Ascending aorta (tissue), 2 donors: Measurements from ENCODE around the gene TMEM145. TPM values are rescaled to one million over a fixed set of nuclear protein-coding genes. Genes with fewer than 3 reads are reported as not detected.

ENCODE experiments used
- DNase-seq, 2 donors: peaks; one replicate each; pipeline ENCODE4 v3.0.0-alpha.2; 2019; ENCODE audit warnings: low spot score in 2 of 2
- H3K27ac ChIP-seq, 2 donors: fragments of 200-600 bp; sonication (generic); one replicate each; pipeline ENCODE4 v1.5.1; 2016 to 2017; ENCODE audit warnings: mild to moderate bottlenecking in 1 of 2
- H3K27me3 ChIP-seq: fragments of 200-600 bp; sonication (generic); one replicate; pipeline ENCODE4 v1.5.1; 2017
- H3K36me3 ChIP-seq, 2 donors: fragments of 200-600 bp; sonication (generic); one replicate each; pipeline ENCODE4 v1.5.1; 2016
- H3K4me1 ChIP-seq, 2 donors: fragments of 200-600 bp; sonication (generic); one replicate each; pipeline ENCODE4 v1.5.1; 2016 to 2017; ENCODE audit warnings: mild to moderate bottlenecking in 1 of 2
- H3K4me3 ChIP-seq, 2 donors: fragments of 200-600 bp; sonication (generic); one replicate each; pipeline ENCODE4 v1.5.1; 2016 to 2017; ENCODE audit warnings: mild to moderate bottlenecking in 1 of 2
- H3K9me3 ChIP-seq, 2 donors: fragments of 200-600 bp; sonication (generic); one replicate each; pipeline ENCODE4 v1.5.1; 2016
- intact Hi-C: fragments of 100-400 bp; cut with DNase I; formaldehyde crosslinking; loops from one replicate; pipeline ENCODE4 v1.15.1; 2023
- total RNA-seq: library from RNA; depleted of rRNA; stranded (reverse); fragments of >200 nt; gene quantifications from one replicate; pipeline ENCODE4 v1.1.0, GENCODE V29; 2016
- TF ChIP-seq, protein P1 (sequence below), 3 experiments: fragments of 200-600 bp in 2 of 3; fragments of 450-650 bp in 1 of 3; sonication (generic) in 2 of 3; IDR thresholded peaks; one replicate each; pipeline ENCODE4 v1.5.1; 2016 to 2019; ENCODE audit warnings: antibody characterized with exemption in 3 of 3, mild to moderate bottlenecking in 1 of 3, moderate library complexity in 1 of 3

TMEM145 gene
- total RNA-seq, 1 donor from 2014 or later = not detected

GRCh38 chr19:42303876-42304275 lies 9.2 kb upstream of the TMEM145 start:
- Histone ChIP-seq H3K9me3 (no peaks in the 10 kb centered on the region), H3K4me1 (peaks cover 5 to 10% of the 10 kb centered on the region in 2 donors), H3K27ac (no peak overlapping the region), H3K4me3 (no peak overlapping the region), H3K36me3 (no peaks in the 10 kb centered on the region), H3K27me3 (no peaks in the 10 kb centered on the region)
- intact Hi-C loops = no loop called here
- TF ChIP-seq, protein P1, sequence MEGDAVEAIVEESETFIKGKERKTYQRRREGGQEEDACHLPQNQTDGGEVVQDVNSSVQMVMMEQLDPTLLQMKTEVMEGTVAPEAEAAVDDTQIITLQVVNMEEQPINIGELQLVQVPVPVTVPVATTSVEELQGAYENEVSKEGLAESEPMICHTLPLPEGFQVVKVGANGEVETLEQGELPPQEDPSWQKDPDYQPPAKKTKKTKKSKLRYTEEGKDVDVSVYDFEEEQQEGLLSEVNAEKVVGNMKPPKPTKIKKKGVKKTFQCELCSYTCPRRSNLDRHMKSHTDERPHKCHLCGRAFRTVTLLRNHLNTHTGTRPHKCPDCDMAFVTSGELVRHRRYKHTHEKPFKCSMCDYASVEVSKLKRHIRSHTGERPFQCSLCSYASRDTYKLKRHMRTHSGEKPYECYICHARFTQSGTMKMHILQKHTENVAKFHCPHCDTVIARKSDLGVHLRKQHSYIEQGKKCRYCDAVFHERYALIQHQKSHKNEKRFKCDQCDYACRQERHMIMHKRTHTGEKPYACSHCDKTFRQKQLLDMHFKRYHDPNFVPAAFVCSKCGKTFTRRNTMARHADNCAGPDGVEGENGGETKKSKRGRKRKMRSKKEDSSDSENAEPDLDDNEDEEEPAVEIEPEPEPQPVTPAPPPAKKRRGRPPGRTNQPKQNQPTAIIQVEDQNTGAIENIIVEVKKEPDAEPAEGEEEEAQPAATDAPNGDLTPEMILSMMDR (IDR thresholded peaks at IDR 0.05) = no peak
- DNase-seq = no peak

GRCh38 chr19:42306646-42307045 lies 6.5 kb upstream of the TMEM145 start:
- DNase-seq = no peak
- Histone ChIP-seq H3K27ac (no peak overlapping the region), H3K27me3 (no peaks in the 10 kb centered on the region), H3K36me3 (no peaks in the 10 kb centered on the region), H3K9me3 (no peaks in the 10 kb centered on the region), H3K4me1 (peaks cover 5 to 9% of the 10 kb centered on the region in 2 donors), H3K4me3 (no peak overlapping the region)
- intact Hi-C loops = no loop called here
- TF ChIP-seq, protein P1 (IDR thresholded peaks at IDR 0.05) = no peak

GRCh38 chr19:42309686-42310085 lies 3.4 kb upstream of the TMEM145 start:
- H3K4me3 ChIP-seq = no peak overlapping the region

DNA sequence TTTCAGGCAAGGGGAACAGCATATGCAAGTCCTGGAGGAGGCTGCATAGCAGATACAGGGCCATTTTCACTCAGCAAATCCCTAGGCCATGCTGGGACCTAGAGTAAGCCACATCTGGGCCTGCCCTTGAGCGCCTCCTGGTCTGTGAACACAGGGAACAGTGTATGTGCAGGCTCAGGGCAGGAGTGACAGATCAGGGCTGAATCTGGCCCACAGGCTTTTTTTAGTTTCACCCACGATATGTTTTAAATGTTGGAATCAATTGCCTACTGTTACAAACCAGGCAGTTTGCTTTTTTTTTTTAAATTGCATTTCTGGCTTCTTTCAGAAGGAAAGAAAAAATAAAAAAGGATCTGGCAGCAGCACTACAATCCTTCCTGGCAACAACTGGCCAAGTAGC lies 1.5 kb upstream of the TMEM145 start:
- Histone ChIP-seq H3K27me3 (no peaks in the 10 kb centered on the region), H3K9me3 (no peaks in the 10 kb centered on the region), H3K36me3 (no peaks in the 10 kb centered on the region), H3K4me3 (no peak overlapping the region), H3K27ac (no peak overlapping the region), H3K4me1 (peaks cover 0 to 3% of the 10 kb centered on the region in 2 donors)
- no peak for DNase-seq
- TF ChIP-seq, protein P1 (IDR thresholded peaks at IDR 0.05) = no peak
- intact Hi-C loops = no loop called here

More at GRCh38 chr19:42309686-42310085, 3.4 kb upstream of the TMEM145 start:
- no peaks in the 10 kb centered on the region for H3K36me3 ChIP-seq
- H3K27ac ChIP-seq = no peak overlapping the region
- TF ChIP-seq, protein P1 (IDR thresholded peaks at IDR 0.05) = no peak
- DNase-seq = no peak
- H3K27me3 ChIP-seq = no peaks in the 10 kb centered on the region
- H3K9me3 ChIP-seq = no peaks in the 10 kb centered on the region
- intact Hi-C loops = no loop called here
- H3K4me1 ChIP-seq = peaks cover 0 to 3% of the 10 kb centered on the region in 2 donors

DNA sequence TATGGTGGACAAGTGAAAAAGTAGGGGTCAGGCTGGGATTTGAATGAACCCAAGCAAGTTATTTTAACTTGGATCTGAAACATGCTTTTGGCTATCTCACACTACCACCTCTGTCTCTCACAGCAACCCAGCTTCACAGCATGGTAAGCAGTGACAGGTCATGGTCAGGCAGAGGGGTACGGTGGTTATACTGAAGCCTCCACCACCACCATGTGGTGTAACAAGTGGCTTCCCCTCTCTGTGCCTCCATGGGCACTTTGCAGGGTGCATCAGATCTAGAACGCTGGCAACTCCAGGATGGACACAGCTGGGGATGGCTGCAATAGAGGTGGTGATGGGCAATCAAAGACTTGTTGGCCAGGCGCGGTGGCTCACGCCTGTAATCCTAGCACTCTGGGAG lies 739 bp upstream of the TMEM145 start:
- Histone ChIP-seq H3K4me1 (peaks cover 0 to 3% of the 10 kb centered on the region in 2 donors), H3K9me3 (no peaks in the 10 kb centered on the region), H3K27ac (no peak overlapping the region), H3K36me3 (no peaks in the 10 kb centered on the region), H3K27me3 (no peaks in the 10 kb centered on the region), H3K4me3 (no peak overlapping the region)
- intact Hi-C loops = no loop called here
- DNase-seq = no peak
- TF ChIP-seq, protein P1 (IDR thresholded peaks at IDR 0.05) = no peak
